CD14-positive monocyte (primary cell): Measurements from ENCODE around the gene ELAVL1. TPM values are rescaled to one million over a fixed set of nuclear protein-coding genes. Genes with fewer than 3 reads are reported as not detected.

ENCODE experiments used
- DNase-seq, 3 donors: peaks; one replicate each; pipeline ENCODE4 v3.0.0-alpha.2; 2011 to 2022
- H2AFZ ChIP-seq: 2 replicates; pipeline ENCODE4 v1.6.0; 2012; ENCODE audit warnings: mild to moderate bottlenecking, low read depth, low read length, inconsistent platforms; ENCODE audit not compliant: insufficient read depth, poor library complexity, severe bottlenecking
- H3K27ac ChIP-seq, 2 donors: 1 replicate in 1 of 2; 2 replicates in 1 of 2; pipeline ENCODE4 v1.5.1; 2012 to 2013; ENCODE audit warnings: low read length in 2 of 2, control low read depth in 1 of 2, inconsistent platforms in 1 of 2, low read depth in 1 of 2, mild to moderate bottlenecking in 1 of 2
- H3K27me3 ChIP-seq, 2 donors: one replicate each; pipeline versions ENCODE4 v1.6.0 to v1.6.1; 2011 to 2013; ENCODE audit warnings: low read length in 2 of 2; ENCODE audit not compliant: control insufficient read depth in 2 of 2, insufficient read depth in 2 of 2
- H3K36me3 ChIP-seq, 2 donors: replicated peaks in 1 of 2; 1 replicate in 1 of 2; 2 replicates in 1 of 2; pipeline versions ENCODE4 v1.5.1 to v1.6.1; 2012 to 2013; ENCODE audit warnings: low read length in 2 of 2, control low read depth in 1 of 2, inconsistent platforms in 1 of 2, mild to moderate bottlenecking in 1 of 2; ENCODE audit not compliant: insufficient read depth in 2 of 2, control insufficient read depth in 1 of 2
- H3K4me1 ChIP-seq, 2 donors: 1 replicate in 1 of 2; 2 replicates in 1 of 2; pipeline versions ENCODE4 v1.5.1 to v1.6.1; 2012 to 2013; ENCODE audit warnings: low read length in 2 of 2, control low read depth in 1 of 2, inconsistent platforms in 1 of 2, mild to moderate bottlenecking in 1 of 2, moderate library complexity in 1 of 2; ENCODE audit not compliant: insufficient read depth in 2 of 2, control insufficient read depth in 1 of 2
- H3K4me2 ChIP-seq: replicated peaks from 2 replicates; pipeline ENCODE3; 2012; ENCODE audit warnings: low read length, moderate library complexity, mild to moderate bottlenecking; ENCODE audit not compliant: poor library complexity, severe bottlenecking; ENCODE audit errors: extremely low read depth
- H3K4me3 ChIP-seq, 3 experiments: fragments of 200-600 bp in 1 of 3; sonication (generic) in 1 of 3; replicated peaks in 1 of 3; 1 replicate in 2 of 3; 2 replicates in 1 of 3; pipeline ENCODE4 v1.5.1; 2011 to 2013; ENCODE audit warnings: low read length in 3 of 3, mild to moderate bottlenecking in 3 of 3, control low read depth in 2 of 3, low read depth in 2 of 3, inconsistent platforms in 1 of 3, moderate library complexity in 1 of 3
- H3K79me2 ChIP-seq: 2 replicates; pipeline ENCODE4 v1.6.0; 2012; ENCODE audit warnings: mild to moderate bottlenecking, control low read depth, inconsistent platforms, low read length, moderate library complexity; ENCODE audit not compliant: insufficient read depth
- H3K9ac ChIP-seq: 2 replicates; pipeline ENCODE4 v1.6.0; 2017; ENCODE audit warnings: low read length, mild to moderate bottlenecking; ENCODE audit not compliant: insufficient read depth, poor library complexity, severe bottlenecking
- H3K9me3 ChIP-seq, 2 donors: replicated peaks in 1 of 2; 1 replicate in 1 of 2; 2 replicates in 1 of 2; pipeline versions ENCODE4 v1.5.1 to v1.6.1; 2012 to 2013; ENCODE audit warnings: low read length in 2 of 2, control low read depth in 1 of 2; ENCODE audit not compliant: control insufficient read depth in 1 of 2, insufficient read depth in 1 of 2
- H4K20me1 ChIP-seq: 2 replicates; pipeline ENCODE4 v1.6.0; 2012; ENCODE audit warnings: mild to moderate bottlenecking, low read length, control low read depth, moderate library complexity; ENCODE audit not compliant: insufficient read depth
- H3K27ac Mint-ChIP-seq, 7 donors: one replicate each; pipeline ENCODE4 v1.8.0; 2020; ENCODE audit warnings: mild to moderate bottlenecking in 7 of 7, mixed read lengths in 7 of 7, moderate library complexity in 6 of 7, inconsistent platforms in 2 of 7
- H3K27me3 Mint-ChIP-seq, 3 donors: one replicate each; pipeline ENCODE4 v1.8.0; 2021 to 2022; ENCODE audit warnings: low read depth in 3 of 3, mild to moderate bottlenecking in 3 of 3, mixed read lengths in 3 of 3, moderate library complexity in 3 of 3, inconsistent platforms in 1 of 3
- H3K36me3 Mint-ChIP-seq, 2 donors: one replicate each; pipeline ENCODE4 v1.8.0; 2020; ENCODE audit warnings: mixed read lengths in 2 of 2, inconsistent platforms in 1 of 2, mild to moderate bottlenecking in 1 of 2
- H3K4me1 Mint-ChIP-seq: one replicate; pipeline ENCODE4 v1.8.0; 2020; ENCODE audit warnings: mild to moderate bottlenecking, mixed read lengths
- H3K4me3 Mint-ChIP-seq, 2 donors: one replicate each; pipeline ENCODE4 v1.8.0; 2020; ENCODE audit warnings: mild to moderate bottlenecking in 2 of 2, mixed read lengths in 2 of 2, moderate library complexity in 1 of 2
- H3K9me3 Mint-ChIP-seq, 7 donors: one replicate each; pipeline ENCODE4 v1.8.0; 2020 to 2022; ENCODE audit warnings: mixed read lengths in 7 of 7, mild to moderate bottlenecking in 6 of 7, moderate library complexity in 6 of 7, inconsistent platforms in 2 of 7
- WGBS: methylation state at CpG from one replicate; pipeline ENCODE4 v1.1.5; 2013; ENCODE audit warnings: missing lambda C conversion rate; ENCODE audit not compliant: insufficient coverage; 5-methylcytosine and 5-hydroxymethylcytosine counted together
- intact Hi-C, 2 donors: fragments of 100-400 bp; cut with micrococcal nuclease; formaldehyde crosslinking; loops; one replicate each; pipeline versions ENCODE4 v1.15.0 to v1.15.1; 2023
- polyA minus RNA-seq: library from RNA; depleted of rRNA, polyadenylated mRNA; stranded (reverse); fragments of >200 nt; gene quantifications from 2 replicates; pipeline ENCODE4 v1.2.3, GENCODE V29; 2012
- polyA plus RNA-seq, 3 donors: library from polyadenylated mRNA; depleted of rRNA in 1 of 3; unstranded in 2 of 3; stranded (reverse) in 1 of 3; fragments of 300-500 nt in 2 of 3; fragments of >200 nt in 1 of 3; fragmentation: Illumina TruSeq in 2 of 3; gene quantifications; 1 replicate in 2 of 3; 2 replicates in 1 of 3; pipeline ENCODE4 v1.2.3, GENCODE V29; 2012 to 2021
- total RNA-seq, 12 experiments: library from RNA in 1 of 12; stranded (reverse) in 1 of 12; fragments of 120-200 nt in 1 of 12; gene quantifications; one replicate each; pipeline ENCODE4 v1.2.4 and lab custom pipeline; 2013 to 2026; ENCODE audit warnings: mixed read lengths in 6 of 12, inconsistent platforms in 1 of 12
- TF ChIP-seq, protein P1 (sequence below): fragments of 200-600 bp; IDR thresholded peaks from one replicate; pipeline ENCODE4 v1.8.0; 2022; ENCODE audit warnings: antibody characterized with exemption, mild to moderate bottlenecking

Gene ELAVL1
- 25.4 TPM for total RNA-seq (2013)
- polyA plus RNA-seq (10 to 100 TPM; 25.1 to 31.1 (median 30.7) TPM), polyA minus RNA-seq (14.0 and 30.5 TPM in 2 replicates), total RNA-seq (lab: John Stamatoyannopoulos, UW) (13.6 to 63.2 (median 25.7) reads per million in 11 experiments)

GRCh38 chr19:8005534-8006256, at the start of gene ELAVL1:
ELAVL1 (minus strand) TSS chr19:8005641; CDS start chr19:7991815, 13,826 bp downstream.
- peaks cover 50% of the 10 kb centered on the region for H3K79me2 ChIP-seq
- peaks cover 0 to 6% of the 10 kb centered on the region in 2 donors for H3K36me3 Mint-ChIP-seq
- H3K4me3 Mint-ChIP-seq, result peak within 1 kb of the TSS; percentile 79 to 90
- H3K4me2 ChIP-seq, result peak within 1 kb of the TSS; percentile 94
- no peaks in the 10 kb centered on the region for H3K9me3 ChIP-seq
- under 1% methylated on average over 94 of the region's 98 CpGs for WGBS
- peak within 1 kb of the TSS; percentile 95 for H2AFZ ChIP-seq
- DNase-seq, result peak; percentile 85 to 90 (median 89)
- peaks cover 33% of the 10 kb centered on the region for H3K4me1 Mint-ChIP-seq
- H3K9me3 Mint-ChIP-seq, result peaks cover 0 to 2% (median 0%) of the 10 kb centered on the region in 7 donors
- peaks cover 28 to 39% of the 10 kb centered on the region in 2 donors for H3K4me1 ChIP-seq
- H3K27me3 Mint-ChIP-seq, result peaks cover 0 to 3% (median 0%) of the 10 kb centered on the region in 3 donors
- H3K27ac Mint-ChIP-seq, result peak within 1 kb of the TSS; percentile 79 to 91 (median 83)
- peaks cover 0 to 2% of the 10 kb centered on the region in 2 donors for H3K36me3 ChIP-seq
- intact Hi-C loops, result no loop called here
- peak within 1 kb of the TSS; percentile 65 to 83 for H3K27ac ChIP-seq
- TF ChIP-seq, protein P1, sequence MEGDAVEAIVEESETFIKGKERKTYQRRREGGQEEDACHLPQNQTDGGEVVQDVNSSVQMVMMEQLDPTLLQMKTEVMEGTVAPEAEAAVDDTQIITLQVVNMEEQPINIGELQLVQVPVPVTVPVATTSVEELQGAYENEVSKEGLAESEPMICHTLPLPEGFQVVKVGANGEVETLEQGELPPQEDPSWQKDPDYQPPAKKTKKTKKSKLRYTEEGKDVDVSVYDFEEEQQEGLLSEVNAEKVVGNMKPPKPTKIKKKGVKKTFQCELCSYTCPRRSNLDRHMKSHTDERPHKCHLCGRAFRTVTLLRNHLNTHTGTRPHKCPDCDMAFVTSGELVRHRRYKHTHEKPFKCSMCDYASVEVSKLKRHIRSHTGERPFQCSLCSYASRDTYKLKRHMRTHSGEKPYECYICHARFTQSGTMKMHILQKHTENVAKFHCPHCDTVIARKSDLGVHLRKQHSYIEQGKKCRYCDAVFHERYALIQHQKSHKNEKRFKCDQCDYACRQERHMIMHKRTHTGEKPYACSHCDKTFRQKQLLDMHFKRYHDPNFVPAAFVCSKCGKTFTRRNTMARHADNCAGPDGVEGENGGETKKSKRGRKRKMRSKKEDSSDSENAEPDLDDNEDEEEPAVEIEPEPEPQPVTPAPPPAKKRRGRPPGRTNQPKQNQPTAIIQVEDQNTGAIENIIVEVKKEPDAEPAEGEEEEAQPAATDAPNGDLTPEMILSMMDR, result no peak
- peak within 1 kb of the TSS; percentile 73 to 90 (median 85) for H3K4me3 ChIP-seq
- H3K9ac ChIP-seq, result peak within 1 kb of the TSS; percentile 87
- no peaks in the 10 kb centered on the region for H3K27me3 ChIP-seq
- peaks cover 39% of the 10 kb centered on the region for H4K20me1 ChIP-seq

DNA sequence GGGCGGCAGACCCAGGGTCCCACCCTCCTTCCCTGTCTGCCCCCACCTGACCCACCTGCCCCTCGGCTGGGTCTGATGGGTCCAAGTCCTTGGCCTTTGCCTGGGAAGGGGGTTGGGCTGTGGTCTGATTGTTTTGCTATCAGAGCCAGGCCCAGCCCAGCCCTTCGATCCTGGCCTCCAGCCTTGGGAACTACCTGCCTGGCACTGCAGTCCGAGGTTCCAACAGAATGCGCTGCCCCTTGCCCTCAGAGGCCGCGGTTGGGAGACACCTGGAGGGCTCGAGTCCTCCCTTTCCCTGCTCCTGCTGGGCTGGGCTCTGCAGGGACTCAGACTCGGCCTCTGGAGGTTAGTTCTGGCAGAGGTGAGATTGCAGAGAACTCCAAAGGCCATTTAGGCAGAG, 48.7 kb upstream of the ELAVL1 start:
- TF ChIP-seq, protein P1, result no peak
- H3K36me3 Mint-ChIP-seq, result no peaks in the 10 kb centered on the region
- peaks cover 21 to 28% of the 10 kb centered on the region in 2 donors for H3K4me1 ChIP-seq
- H3K79me2 ChIP-seq, result no peaks in the 10 kb centered on the region
- H3K27ac Mint-ChIP-seq, result peak overlapping the region in 1 of 7 donors; percentile 63
- peaks cover 0 to 4% of the 10 kb centered on the region in 2 donors for H3K27me3 ChIP-seq
- no peaks in the 10 kb centered on the region for H4K20me1 ChIP-seq
- peaks cover 21% of the 10 kb centered on the region for H3K4me1 Mint-ChIP-seq
- 98% methylated on average over 5 of the region's 9 CpGs for WGBS
- peaks cover 0 to 5% (median 0%) of the 10 kb centered on the region in 7 donors for H3K9me3 Mint-ChIP-seq
- no peak overlapping the region for H3K4me2 ChIP-seq
- H3K27me3 Mint-ChIP-seq, result peaks cover 9 to 12% (median 11%) of the 10 kb centered on the region in 3 donors
- no peak overlapping the region for H3K4me3 ChIP-seq
- H3K9ac ChIP-seq, result no peak overlapping the region
- intact Hi-C loops, result loop anchor here in 1 of 2 donors (5.0 kb wide), 1 partner anchor 52 kb away; no protein-coding TSS in a partner anchor
- no peak overlapping the region for H3K4me3 Mint-ChIP-seq
- H2AFZ ChIP-seq, result no peak overlapping the region
- H3K27ac ChIP-seq, result no peak overlapping the region
- H3K36me3 ChIP-seq, result no peaks in the 10 kb centered on the region
- no peaks in the 10 kb centered on the region for H3K9me3 ChIP-seq
- no peak for DNase-seq
